ENCODE data around the gene MLF2.

GRCh38 chr12:6708960-6709394 lies 44.0 kb downstream of the MLF2 start:
- no peak for TF ChIP-seq POLR2A (IDR thresholded peaks at IDR 0.05)
- TF ChIP-seq CTCF (IDR thresholded peaks at IDR 0.05), result no peak
- no peak for TF ChIP-seq POLR2AphosphoS5 (IDR thresholded peaks at IDR 0.05)

Measured in stomach (tissue), 4 donors.